IMR-90 (cell line): ENCODE data around the gene HYI. TPM values are rescaled to one million over a fixed set of nuclear protein-coding genes. Genes with fewer than 3 reads are reported as not detected.

Source experiments
- ATAC-seq: fragments of 200-7000 bp; cut with Tn5 transposase; 2 replicates; pipeline ENCODE4 v1.9.1; 2020; ENCODE audit warnings: low read depth, mild to moderate bottlenecking, moderate library complexity
- BruUV-seq: library from RNA; stranded (reverse); fragments of 400-500 nt; replicated peaks from 2 replicates; lab custom pipeline; 2021; lab: Mats Ljungman, UMichigan
- CTCF ChIA-PET: fragments of 300-600 bp; formaldehyde crosslinking; extraction: SDS; loops from one replicate; lab custom pipeline; 2021; ENCODE audit warnings: antibody characterized with exemption; lab: Yijun Ruan, JAX
- POLR2A ChIA-PET: fragments of 300-600 bp; sonication (Branson Sonifier 250); formaldehyde crosslinking; loops from one replicate; lab custom pipeline; 2022; ENCODE audit warnings: antibody characterized with exemption; ENCODE audit not compliant: unreplicated experiment; lab: Charles Lee
- DNase-seq: peaks from one replicate; pipeline ENCODE4 v3.0.0; 2013
- H2AFZ ChIP-seq: replicated peaks from 2 replicates; pipeline ENCODE3; 2013; ENCODE audit warnings: low read length, mild to moderate bottlenecking; ENCODE audit not compliant: poor library complexity
- H2AK5ac ChIP-seq: 2 replicates; pipeline ENCODE4 v1.6.1; 2013; ENCODE audit warnings: low read depth, low read length, inconsistent platforms
- H2AK9ac ChIP-seq: replicated peaks from 2 replicates; pipeline ENCODE3; 2013; ENCODE audit warnings: mild to moderate bottlenecking, low read depth, low read length, moderate library complexity; ENCODE audit not compliant: poor library complexity
- H2BK120ac ChIP-seq: 2 replicates; pipeline ENCODE4 v1.6.1; 2013; ENCODE audit warnings: low read depth, low read length, inconsistent platforms
- H2BK15ac ChIP-seq: 3 replicates; pipeline ENCODE4 v1.6.1; 2013; ENCODE audit warnings: low read depth, low read length, inconsistent platforms
- H2BK20ac ChIP-seq: 2 replicates; pipeline ENCODE4 v1.6.1; 2013; ENCODE audit warnings: low read depth, mild to moderate bottlenecking, inconsistent platforms, low read length, moderate library complexity
- H2BK5ac ChIP-seq: 2 replicates; pipeline ENCODE4 v1.6.1; 2013; ENCODE audit warnings: mild to moderate bottlenecking, low read depth, low read length, inconsistent platforms; ENCODE audit not compliant: poor library complexity, severe bottlenecking
- H3K14ac ChIP-seq: replicated peaks from 2 replicates; pipeline ENCODE4 v1.6.1; 2013; ENCODE audit warnings: low read depth, low read length, inconsistent platforms
- H3K18ac ChIP-seq: 2 replicates; pipeline ENCODE4 v1.6.1; 2013; ENCODE audit warnings: low read depth, low read length, control low read depth
- H3K23ac ChIP-seq: 2 replicates; pipeline ENCODE4 v1.6.1; 2013; ENCODE audit warnings: low read depth, low read length, inconsistent platforms
- H3K27ac ChIP-seq: 2 replicates; pipeline ENCODE4 v1.5.1; 2013; ENCODE audit warnings: mild to moderate bottlenecking, control low read depth, low read length; ENCODE audit not compliant: insufficient read depth
- H3K27me3 ChIP-seq: 2 replicates; pipeline ENCODE4 v1.6.1; 2013; ENCODE audit warnings: low read length; ENCODE audit not compliant: control insufficient read depth, insufficient read depth
- H3K36me3 ChIP-seq: 2 replicates; pipeline ENCODE4 v1.6.1; 2013; ENCODE audit warnings: low read length, mixed read lengths; ENCODE audit not compliant: control insufficient read depth, insufficient read depth
- H3K4ac ChIP-seq: 2 replicates; pipeline ENCODE4 v1.6.1; 2013; ENCODE audit warnings: low read depth, low read length, inconsistent platforms
- H3K4me1 ChIP-seq: 2 replicates; pipeline ENCODE4 v1.6.1; 2013; ENCODE audit warnings: low read length, mixed read lengths; ENCODE audit not compliant: control insufficient read depth, insufficient read depth
- H3K4me2 ChIP-seq: 2 replicates; pipeline ENCODE4 v1.6.1; 2013; ENCODE audit warnings: low read depth, mild to moderate bottlenecking, control low read depth, low read length, moderate library complexity
- H3K4me3 ChIP-seq: 2 replicates; pipeline ENCODE4 v1.5.1; 2013; ENCODE audit warnings: low read depth, mild to moderate bottlenecking, control low read depth, low read length, moderate library complexity; ENCODE audit not compliant: insufficient read depth
- H3K56ac ChIP-seq: 2 replicates; pipeline ENCODE4 v1.6.1; 2013; ENCODE audit warnings: low read length, inconsistent platforms; ENCODE audit not compliant: insufficient read depth; ENCODE audit errors: extremely low read depth
- H3K79me1 ChIP-seq, 2 experiments: 2 replicates each; pipeline ENCODE4 v1.6.1; 2013; ENCODE audit warnings: low read length in 2 of 2, inconsistent platforms in 1 of 2, low read depth in 1 of 2
- H3K9ac ChIP-seq: 2 replicates; pipeline ENCODE4 v1.6.1; 2013; ENCODE audit warnings: low read depth, low read length, control low read depth
- H3K9me1 ChIP-seq: 2 replicates; pipeline ENCODE4 v1.6.1; 2013; ENCODE audit warnings: low read length, inconsistent platforms; ENCODE audit not compliant: insufficient read depth
- H3K9me3 ChIP-seq: 2 replicates; pipeline ENCODE4 v1.6.1; 2013; ENCODE audit warnings: low read length; ENCODE audit not compliant: control insufficient read depth, insufficient read depth
- H4K20me1 ChIP-seq: 2 replicates; pipeline ENCODE4 v1.6.1; 2013; ENCODE audit warnings: low read length, inconsistent platforms; ENCODE audit not compliant: insufficient read depth
- H4K5ac ChIP-seq: 2 replicates; pipeline ENCODE4 v1.6.1; 2013; ENCODE audit warnings: mild to moderate bottlenecking, low read depth, low read length, control low read depth
- H4K8ac ChIP-seq, 2 experiments: 2 replicates each; pipeline ENCODE4 v1.6.1; 2013; ENCODE audit warnings: low read depth in 2 of 2, low read length in 2 of 2, control low read depth in 1 of 2, inconsistent platforms in 1 of 2
- H4K91ac ChIP-seq: 2 replicates; pipeline ENCODE4 v1.6.1; 2013; ENCODE audit warnings: low read depth, low read length, inconsistent platforms; ENCODE audit not compliant: insufficient read depth
- BHLHE40 ChIP-seq: fragments of 150-350 bp; IDR thresholded peaks from 2 replicates; pipeline ENCODE4 v1.6.1; 2016; ENCODE audit warnings: mild to moderate bottlenecking, low read depth, low read length
- CEBPB ChIP-seq: IDR thresholded peaks from 2 replicates; pipeline ENCODE4 v1.6.1; 2012; ENCODE audit warnings: low read depth, low read length, improper control_type of control experiment
- CHD1 ChIP-seq: IDR thresholded peaks from 2 replicates; pipeline ENCODE4 v1.6.1; 2012; ENCODE audit warnings: low read depth, low read length, improper control_type of control experiment
- FOS ChIP-seq: fragments of 150-350 bp; IDR thresholded peaks from 2 replicates; pipeline ENCODE4 v1.6.1; 2016; ENCODE audit warnings: low read depth, low read length
- MAFK ChIP-seq: IDR thresholded peaks from 2 replicates; pipeline ENCODE4 v1.6.1; 2012; ENCODE audit warnings: low read depth, low read length, improper control_type of control experiment
- MAZ ChIP-seq: IDR thresholded peaks from 2 replicates; pipeline ENCODE4 v1.6.1; 2012; ENCODE audit warnings: low read depth, mild to moderate bottlenecking, low read length, improper control_type of control experiment, moderate library complexity, borderline replicate concordance
- MXI1 ChIP-seq: IDR thresholded peaks from 2 replicates; pipeline ENCODE4 v1.6.1; 2012; ENCODE audit warnings: low read depth, mild to moderate bottlenecking, low read length, moderate library complexity, borderline replicate concordance
- NFE2L2 ChIP-seq: fragments of 150-350 bp; IDR thresholded peaks from 2 replicates; pipeline ENCODE4 v1.6.1; 2016; ENCODE audit warnings: low read depth, mild to moderate bottlenecking, low read length
- POLR2A ChIP-seq: IDR thresholded peaks from 2 replicates; pipeline ENCODE4 v1.6.1; 2012; ENCODE audit warnings: mild to moderate bottlenecking, low read depth, low read length
- RAD21 ChIP-seq: IDR thresholded peaks from 2 replicates; pipeline ENCODE4 v1.6.1; 2012; ENCODE audit warnings: low read length, improper control_type of control experiment
- RCOR1 ChIP-seq: IDR thresholded peaks from 2 replicates; pipeline ENCODE4 v1.6.1; 2012; ENCODE audit warnings: mild to moderate bottlenecking, low read length, improper control_type of control experiment; ENCODE audit not compliant: insufficient replicate concordance
- RFX5 ChIP-seq: IDR thresholded peaks from 2 replicates; pipeline ENCODE4 v1.8.0; 2012; ENCODE audit warnings: low read depth, mild to moderate bottlenecking, low read length, moderate library complexity
- SMC3 ChIP-seq: fragments of 150-350 bp; IDR thresholded peaks from 2 replicates; pipeline ENCODE4 v1.6.1; 2016; ENCODE audit warnings: low read depth, mild to moderate bottlenecking, antibody characterized with exemption, low read length, moderate library complexity
- WGBS, 2 experiments: methylation state at CpG; one replicate each; pipeline versions ENCODE4 v1.1.5 to v1.1.7; 2013; ENCODE audit warnings: missing lambda C conversion rate in 2 of 2; ENCODE audit not compliant: insufficient read length in 1 of 2; ENCODE audit errors: extremely low coverage in 2 of 2; 5-methylcytosine and 5-hydroxymethylcytosine counted together
- dilution Hi-C: fragments of 300-500 bp; cut with HindIII; formaldehyde crosslinking; loops from one replicate; pipeline ENCODE4 v1.14.3; 2018; ENCODE audit warnings: low sequenced_read_pairs; ENCODE audit not compliant: unreplicated experiment
- in situ Hi-C: fragments of 300-500 bp; cut with MboI; formaldehyde crosslinking; loops from 3 replicates; pipeline ENCODE4 v1.14.3; 2019; ENCODE audit warnings: low sequenced_read_pairs, inconsistent platforms, mixed read lengths
- intact Hi-C: fragments of 100-400 bp; cut with micrococcal nuclease; formaldehyde crosslinking; loops from 2 replicates; pipeline ENCODE4 v1.10.0; 2022
- polyA plus RNA-seq, 3 experiments: library from polyadenylated mRNA; depleted of rRNA; stranded (reverse); fragments of >200 nt; gene quantifications; 2 replicates each; pipeline ENCODE4 v1.2.3, GENCODE V29; 2012; ENCODE audit warnings: low replicate concordance in 1 of 3
- total RNA-seq: library from RNA; depleted of rRNA; stranded (reverse); fragments of >200 nt; gene quantifications from 2 replicates; pipeline ENCODE4 v1.2.3, GENCODE V29; 2012
- TF ChIP-seq, protein P1 (sequence below): fragments of 150-350 bp; IDR thresholded peaks from 2 replicates; pipeline ENCODE4 v1.6.1; 2017; ENCODE audit warnings: mild to moderate bottlenecking, antibody characterized with exemption, low read length, low read depth
- TF ChIP-seq, protein P2 (sequence below): fragments of 150-350 bp; IDR thresholded peaks from 2 replicates; pipeline ENCODE4 v1.6.1; 2016; ENCODE audit warnings: low read depth, mild to moderate bottlenecking, low read length, moderate library complexity, borderline replicate concordance
- TF ChIP-seq, protein P3 (sequence below): conservative IDR thresholded peaks from 2 replicates; pipeline ENCODE4 v1.5.1; 2012; ENCODE audit warnings: mild to moderate bottlenecking, low read depth, low read length, improper control_type of control experiment

Gene HYI
- total and polyA plus RNA-seq, 2 of the 4 experiments (the other 2 are of a cell fraction): 21.5 to 53.7 TPM

DNA sequence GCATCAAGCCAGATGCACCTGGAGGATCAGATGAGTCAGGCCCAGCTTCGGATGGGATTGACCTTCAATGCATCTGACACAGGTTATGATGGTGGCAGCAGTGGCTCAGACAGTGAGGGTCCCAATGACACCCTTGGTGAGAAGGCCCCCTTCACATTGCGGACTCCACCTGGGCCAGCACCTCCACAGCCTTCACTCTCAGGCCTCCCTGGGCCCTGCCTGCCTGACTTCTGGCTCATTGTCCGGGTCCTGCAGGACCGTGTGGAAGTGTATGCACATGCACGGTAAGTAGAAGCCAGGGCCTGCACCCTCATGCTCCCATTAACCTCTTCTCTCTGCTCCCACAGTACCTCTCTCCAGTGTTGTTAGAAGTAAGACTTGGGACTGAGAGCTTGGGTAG lies 20.8 kb downstream of the HYI start:
- peaks cover 5% of the 10 kb centered on the region; the same call in 1 of the 2 replicates for H3K9me1 ChIP-seq
- H3K56ac ChIP-seq: no peak overlapping the region
- H2AK5ac ChIP-seq: no peak overlapping the region
- no peak overlapping the region for H2BK15ac ChIP-seq
- H2AFZ ChIP-seq: no peak overlapping the region
- H3K4me1 ChIP-seq: peaks cover 2% of the 10 kb centered on the region; the same call in 1 of the 2 replicates
- DNase-seq (no peak), ATAC-seq (no peak)
- H3K14ac ChIP-seq: no peak overlapping the region
- dilution Hi-C loops (no loop called here), intact Hi-C loops (no loop called here), in situ Hi-C loops (no loop called here)
- no TSS peak for BruUV-seq
- no peak overlapping the region for H4K8ac ChIP-seq
- H3K9me3 ChIP-seq: no peaks in the 10 kb centered on the region
- H3K4ac ChIP-seq: no peak overlapping the region
- H3K18ac ChIP-seq: no peak overlapping the region
- H3K4me3 ChIP-seq: no peak overlapping the region
- ChIA-PET POLR2A (no interaction called here), CTCF (no interaction called here)
- H2BK5ac ChIP-seq: no peak overlapping the region
- H4K5ac ChIP-seq: no peak overlapping the region
- H2BK120ac ChIP-seq: no peak overlapping the region
- H4K20me1 ChIP-seq: no peaks in the 10 kb centered on the region
- peak overlapping the region; percentile 45 for H2AK9ac ChIP-seq
- no peak overlapping the region for H3K23ac ChIP-seq
- H3K9ac ChIP-seq: no peak overlapping the region
- TF ChIP-seq RAD21 (no peak), NFE2L2 (no peak), BHLHE40 (no peak), MXI1 (no peak), FOS (no peak), RCOR1 (no peak), MAZ (no peak), CHD1 (no peak), POLR2A (no peak), CEBPB (no peak), MAFK (no peak), RFX5 (no peak), SMC3 (no peak)
- TF ChIP-seq, protein P1, sequence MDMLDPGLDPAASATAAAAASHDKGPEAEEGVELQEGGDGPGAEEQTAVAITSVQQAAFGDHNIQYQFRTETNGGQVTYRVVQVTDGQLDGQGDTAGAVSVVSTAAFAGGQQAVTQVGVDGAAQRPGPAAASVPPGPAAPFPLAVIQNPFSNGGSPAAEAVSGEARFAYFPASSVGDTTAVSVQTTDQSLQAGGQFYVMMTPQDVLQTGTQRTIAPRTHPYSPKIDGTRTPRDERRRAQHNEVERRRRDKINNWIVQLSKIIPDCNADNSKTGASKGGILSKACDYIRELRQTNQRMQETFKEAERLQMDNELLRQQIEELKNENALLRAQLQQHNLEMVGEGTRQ: no peak
- TF ChIP-seq, protein P2, sequence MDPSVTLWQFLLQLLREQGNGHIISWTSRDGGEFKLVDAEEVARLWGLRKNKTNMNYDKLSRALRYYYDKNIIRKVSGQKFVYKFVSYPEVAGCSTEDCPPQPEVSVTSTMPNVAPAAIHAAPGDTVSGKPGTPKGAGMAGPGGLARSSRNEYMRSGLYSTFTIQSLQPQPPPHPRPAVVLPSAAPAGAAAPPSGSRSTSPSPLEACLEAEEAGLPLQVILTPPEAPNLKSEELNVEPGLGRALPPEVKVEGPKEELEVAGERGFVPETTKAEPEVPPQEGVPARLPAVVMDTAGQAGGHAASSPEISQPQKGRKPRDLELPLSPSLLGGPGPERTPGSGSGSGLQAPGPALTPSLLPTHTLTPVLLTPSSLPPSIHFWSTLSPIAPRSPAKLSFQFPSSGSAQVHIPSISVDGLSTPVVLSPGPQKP: no peak
- TF ChIP-seq, protein P3, sequence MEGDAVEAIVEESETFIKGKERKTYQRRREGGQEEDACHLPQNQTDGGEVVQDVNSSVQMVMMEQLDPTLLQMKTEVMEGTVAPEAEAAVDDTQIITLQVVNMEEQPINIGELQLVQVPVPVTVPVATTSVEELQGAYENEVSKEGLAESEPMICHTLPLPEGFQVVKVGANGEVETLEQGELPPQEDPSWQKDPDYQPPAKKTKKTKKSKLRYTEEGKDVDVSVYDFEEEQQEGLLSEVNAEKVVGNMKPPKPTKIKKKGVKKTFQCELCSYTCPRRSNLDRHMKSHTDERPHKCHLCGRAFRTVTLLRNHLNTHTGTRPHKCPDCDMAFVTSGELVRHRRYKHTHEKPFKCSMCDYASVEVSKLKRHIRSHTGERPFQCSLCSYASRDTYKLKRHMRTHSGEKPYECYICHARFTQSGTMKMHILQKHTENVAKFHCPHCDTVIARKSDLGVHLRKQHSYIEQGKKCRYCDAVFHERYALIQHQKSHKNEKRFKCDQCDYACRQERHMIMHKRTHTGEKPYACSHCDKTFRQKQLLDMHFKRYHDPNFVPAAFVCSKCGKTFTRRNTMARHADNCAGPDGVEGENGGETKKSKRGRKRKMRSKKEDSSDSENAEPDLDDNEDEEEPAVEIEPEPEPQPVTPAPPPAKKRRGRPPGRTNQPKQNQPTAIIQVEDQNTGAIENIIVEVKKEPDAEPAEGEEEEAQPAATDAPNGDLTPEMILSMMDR: no peak
- H3K4me2 ChIP-seq: no peak overlapping the region
- WGBS, 2 experiments: no CpG with 5 or more reads among the region's 5 CpGs
- H4K91ac ChIP-seq: no peak overlapping the region
- no peaks in the 10 kb centered on the region for H3K27me3 ChIP-seq
- H2BK20ac ChIP-seq: no peak overlapping the region
- H3K27ac ChIP-seq: no peak overlapping the region
- no peaks in the 10 kb centered on the region for H3K79me1 ChIP-seq
- peaks cover 74% of the 10 kb centered on the region for H3K36me3 ChIP-seq
